HG03066 (cell line): ENCODE results near the gene GRPEL1.
A peak's percentile ranks its signal among the peaks of the same experiment; 100 is the strongest.

Experiments used
- ATAC-seq: cut with Tn5 transposase; IDR thresholded peaks from one replicate; pipeline ENCODE4 v1.9.1; 2021; ENCODE audit warnings: low read depth; ENCODE audit not compliant: unreplicated experiment

The GRPEL1 gene

DNA sequence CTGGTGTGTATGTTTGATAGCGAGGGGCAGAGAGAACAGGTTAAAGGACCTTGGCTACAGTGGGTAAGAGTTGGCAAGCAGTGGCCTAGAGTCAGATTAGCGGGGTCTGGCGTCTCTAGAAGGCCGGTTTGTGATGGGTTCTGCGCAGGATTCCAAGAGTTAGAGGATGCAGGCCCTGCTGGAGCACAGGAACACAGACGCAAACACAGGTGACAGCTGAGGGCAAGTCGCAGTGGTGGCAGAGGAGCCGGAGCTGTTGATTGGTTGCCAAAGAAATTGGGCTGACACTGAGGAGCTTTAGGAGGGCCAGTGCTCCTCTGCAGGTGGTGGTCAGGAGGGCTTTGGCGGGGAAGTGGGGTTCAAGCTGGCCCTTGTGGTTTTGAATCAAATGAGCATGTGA is 20.9 kb downstream of the GRPEL1 start:
- no peak for ATAC-seq

DNA sequence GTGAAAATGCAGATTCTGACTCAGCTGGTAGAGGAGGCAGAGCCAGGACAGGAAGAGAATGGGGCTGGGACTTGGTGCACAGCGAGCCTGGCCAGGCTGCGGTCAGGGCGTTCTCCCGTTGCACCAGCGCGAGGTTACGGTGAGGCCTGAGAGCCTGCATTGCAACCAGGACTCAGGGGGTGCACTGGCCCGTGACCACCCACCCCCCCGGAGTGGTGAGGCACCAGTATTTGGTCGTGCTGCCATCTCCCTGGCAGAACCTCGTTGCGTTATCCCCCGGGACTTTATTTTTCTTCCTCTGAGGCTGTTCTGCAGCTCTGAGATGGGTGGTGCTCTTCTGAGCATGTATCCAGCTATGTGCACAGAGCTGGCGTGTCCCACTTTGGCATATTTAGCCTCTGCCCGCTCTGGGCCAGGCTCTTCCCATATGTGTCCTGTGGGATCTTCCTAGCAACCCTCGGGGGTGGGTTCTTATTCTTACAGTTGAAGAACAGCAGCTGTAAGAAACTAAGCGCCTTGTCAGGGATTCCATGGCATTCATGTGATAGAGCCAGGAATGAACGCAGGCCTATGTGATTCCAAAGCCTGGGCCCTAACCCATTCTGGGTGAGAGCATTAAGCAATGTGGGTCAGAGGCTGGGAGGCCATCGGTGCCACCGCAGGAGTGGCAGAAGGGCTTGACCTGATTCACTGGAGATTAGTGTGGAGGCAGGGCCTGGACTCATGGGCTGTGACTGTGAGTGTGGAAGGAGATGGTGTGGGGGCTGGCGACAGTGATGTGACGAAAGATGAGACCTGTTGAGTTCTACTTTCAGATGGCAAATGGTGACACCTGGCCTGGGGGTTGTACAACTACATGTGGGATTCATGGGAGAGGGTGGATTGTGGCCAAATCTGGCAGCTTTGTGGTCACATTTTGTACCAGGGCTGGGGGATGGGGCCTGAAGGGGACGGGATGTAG is 21.6 kb downstream of the GRPEL1 start:
- ATAC-seq: no peak

DNA sequence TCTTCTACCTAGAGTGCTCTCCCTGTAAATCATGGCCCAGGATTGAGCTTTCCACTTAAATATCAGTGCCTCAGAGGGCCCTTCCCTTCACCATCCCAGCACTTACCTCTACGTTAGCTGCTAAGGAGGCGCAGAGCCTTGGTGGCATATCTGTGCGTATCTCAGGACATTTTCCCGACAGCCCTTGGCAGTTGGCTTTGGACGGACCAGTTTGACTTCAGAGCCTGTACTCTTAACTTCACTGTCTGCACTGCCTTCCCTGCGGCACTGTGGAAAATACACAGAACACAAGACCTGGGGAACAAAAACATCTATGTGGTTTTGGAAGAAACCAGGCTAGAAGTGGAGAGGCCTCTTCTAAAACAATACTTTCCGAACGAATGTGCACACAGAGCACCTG is 22.3 kb downstream of the GRPEL1 start:
- no peak for ATAC-seq

DNA sequence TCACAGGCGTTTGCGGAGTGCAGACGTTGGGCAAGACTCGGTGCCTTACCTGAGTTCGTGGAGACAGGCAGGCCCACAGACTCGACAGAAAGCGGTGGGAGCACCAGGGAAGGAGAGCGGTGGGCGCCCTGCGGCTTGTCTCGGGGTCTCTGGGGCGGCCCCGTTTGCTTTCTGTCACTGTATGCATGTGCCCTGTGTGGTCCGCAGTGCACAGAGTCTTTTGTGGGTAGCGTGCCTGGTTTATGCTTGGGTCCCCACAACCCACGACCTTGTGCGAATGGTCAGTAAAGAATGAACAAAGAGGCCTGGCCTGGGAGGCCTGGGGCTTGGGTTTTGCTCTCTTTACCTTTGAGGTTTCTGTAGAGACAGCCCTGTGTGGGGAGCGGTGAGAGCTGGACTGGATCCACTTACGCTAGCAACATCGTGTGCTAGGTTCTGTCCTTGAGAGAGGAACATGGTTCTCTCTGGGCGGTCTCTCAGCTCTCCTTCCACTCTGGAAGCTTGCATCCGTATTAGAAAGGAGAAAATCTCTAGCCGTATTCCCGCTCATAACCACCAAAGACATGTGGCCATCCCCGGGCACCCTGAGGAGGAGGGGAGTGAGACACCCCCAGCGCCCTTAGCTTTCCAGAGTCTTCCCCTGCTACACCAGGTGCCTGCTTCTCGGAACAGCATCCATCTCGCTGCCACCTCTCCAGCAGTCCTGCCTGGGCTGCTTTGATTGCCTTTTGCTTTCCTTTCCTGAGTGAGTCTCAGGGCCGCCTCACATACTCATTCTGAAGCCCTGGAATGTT is 23.5 kb downstream of the GRPEL1 start:
- no peak for ATAC-seq

DNA sequence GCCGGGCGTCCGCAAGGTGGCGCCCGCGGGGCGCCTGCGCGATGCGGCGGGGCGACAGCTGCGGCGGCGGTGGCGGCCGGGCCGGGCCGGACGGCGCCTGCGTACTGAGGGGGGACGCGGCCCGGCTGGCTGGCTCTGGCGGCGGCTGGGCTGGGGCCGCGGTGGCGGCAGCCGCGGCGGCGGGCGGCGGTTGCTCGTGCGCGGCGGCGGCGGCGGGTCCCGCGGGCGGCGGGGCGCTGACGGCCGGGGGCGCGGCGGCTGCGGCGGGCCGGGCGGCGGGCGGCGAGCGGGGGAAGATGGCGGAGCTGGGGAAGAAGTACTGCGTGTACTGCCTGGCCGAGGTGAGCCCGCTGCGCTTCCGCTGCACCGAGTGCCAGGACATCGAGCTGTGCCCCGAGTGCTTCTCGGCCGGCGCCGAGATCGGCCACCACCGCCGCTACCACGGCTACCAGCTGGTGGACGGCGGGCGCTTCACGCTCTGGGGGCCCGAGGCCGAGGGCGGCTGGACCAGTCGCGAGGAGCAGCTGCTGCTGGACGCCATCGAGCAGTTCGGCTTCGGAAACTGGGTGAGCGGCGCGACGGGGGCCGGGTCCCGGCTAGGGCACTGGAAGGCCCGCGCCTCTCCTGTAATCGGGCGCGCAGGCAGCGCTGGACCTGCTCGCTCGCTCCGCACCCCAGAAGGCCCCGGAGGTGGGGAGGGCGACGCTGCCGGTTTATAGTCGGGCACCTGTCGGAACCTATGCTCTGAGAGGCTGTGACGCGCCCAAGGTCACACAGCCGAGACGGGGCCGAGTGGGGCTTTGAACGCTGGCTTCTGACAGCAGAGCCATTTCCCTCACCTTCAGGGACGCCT is 24.4 kb downstream of the GRPEL1 start, which contains the start of gene TADA2B:
Gene TADA2B (plus strand): TSS at position 89 of the 853 bp plus-strand sequence. CDS start 208 bp downstream, at position 297.
- peak; percentile 11 for ATAC-seq

DNA sequence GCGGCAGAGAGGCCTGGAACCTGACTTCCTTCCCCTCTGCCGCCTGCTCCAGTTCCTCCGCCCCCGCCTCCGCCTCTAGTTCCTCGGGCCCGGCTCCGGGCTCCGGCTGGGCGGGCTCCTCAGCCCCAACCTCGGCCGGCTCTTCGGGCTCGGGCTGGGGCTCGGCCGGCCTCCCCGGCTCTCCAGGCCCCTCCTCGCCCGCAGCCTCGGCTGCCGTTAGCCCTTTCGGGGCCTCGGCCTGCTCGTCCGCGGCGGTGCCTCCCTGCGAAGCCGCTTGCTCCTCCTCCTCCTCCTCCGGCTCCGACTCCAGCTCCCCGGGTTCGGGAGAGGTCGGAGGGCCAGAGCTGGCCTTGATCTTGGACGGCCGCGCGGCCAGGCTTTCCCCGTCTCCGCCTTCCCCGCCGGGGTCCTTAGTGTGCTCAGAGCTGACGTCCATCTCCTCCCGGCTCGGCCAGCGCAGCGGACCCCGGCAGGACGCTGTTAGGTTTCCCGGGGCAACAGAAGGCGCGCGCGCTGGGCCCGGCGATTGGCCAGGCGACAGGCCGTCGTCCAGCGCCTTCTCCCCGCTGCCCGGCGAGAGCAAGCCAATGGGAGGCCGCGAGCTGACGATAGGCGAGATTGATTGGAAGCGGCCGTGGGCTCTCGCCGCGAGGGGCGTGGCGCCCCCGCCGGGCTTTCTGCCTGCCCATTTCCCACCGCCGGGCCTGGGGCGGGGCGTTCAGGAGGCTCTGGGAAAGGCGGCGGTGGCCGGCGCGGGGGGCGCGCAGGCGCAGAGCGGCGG is 25.2 kb downstream of the GRPEL1 start:
- peak; percentile 71 for ATAC-seq

DNA sequence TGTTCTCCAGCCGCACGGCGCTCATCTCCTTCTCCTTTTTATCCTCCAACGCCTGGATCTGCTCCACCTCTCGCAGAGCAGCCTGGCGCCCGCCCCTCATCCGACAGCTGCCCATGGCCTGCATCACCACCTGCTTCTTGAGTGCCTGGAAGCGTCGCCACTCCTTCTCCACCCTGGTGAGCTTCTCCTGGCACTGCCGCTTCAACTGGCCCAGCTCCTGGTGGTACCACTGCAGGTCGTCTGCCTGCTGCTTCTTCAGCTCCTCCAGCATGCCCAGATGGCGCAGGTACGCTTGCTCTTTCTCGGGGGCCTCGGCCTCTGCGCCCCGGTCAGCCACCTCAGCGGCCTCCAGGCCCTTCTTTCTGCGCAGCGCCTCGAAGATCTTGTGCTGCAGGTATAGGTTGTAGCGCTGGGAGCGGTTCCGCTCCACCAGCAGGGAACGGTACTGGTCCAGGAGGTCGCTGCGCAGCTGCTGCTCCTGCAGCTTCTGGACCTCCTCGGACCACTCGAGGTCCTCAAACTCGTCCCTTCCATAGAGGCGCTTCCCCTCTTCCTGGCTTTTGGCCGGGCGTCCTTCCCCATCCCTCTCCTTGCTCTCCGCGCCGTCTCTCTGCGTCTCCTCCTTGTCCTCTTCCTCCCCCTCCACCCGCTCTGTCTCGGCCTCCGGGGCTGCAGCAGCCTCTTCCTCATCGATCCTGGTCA is 25.9 kb downstream of the GRPEL1 start:
- ATAC-seq: no peak

DNA sequence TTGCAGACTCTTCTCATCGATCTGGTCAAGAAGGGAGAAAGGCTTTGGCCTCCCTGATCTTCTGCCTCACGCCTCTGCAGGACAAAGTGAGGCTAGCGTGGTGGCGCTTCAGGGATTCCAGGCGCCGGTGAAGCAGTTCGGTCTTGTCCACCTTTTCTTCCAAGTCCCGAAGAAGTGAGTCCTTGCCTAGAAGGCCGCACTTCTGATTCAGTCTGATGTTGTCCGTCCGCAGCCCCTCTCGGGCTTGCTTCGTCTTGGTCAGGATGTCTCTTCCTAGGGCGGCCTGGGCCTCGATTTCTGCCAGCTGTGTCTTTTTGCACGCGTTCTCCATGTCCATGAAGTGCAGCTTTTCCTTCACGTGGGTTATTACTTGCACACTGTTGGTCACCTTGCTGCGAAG is 26.6 kb downstream of the GRPEL1 start:
- ATAC-seq: no peak

DNA sequence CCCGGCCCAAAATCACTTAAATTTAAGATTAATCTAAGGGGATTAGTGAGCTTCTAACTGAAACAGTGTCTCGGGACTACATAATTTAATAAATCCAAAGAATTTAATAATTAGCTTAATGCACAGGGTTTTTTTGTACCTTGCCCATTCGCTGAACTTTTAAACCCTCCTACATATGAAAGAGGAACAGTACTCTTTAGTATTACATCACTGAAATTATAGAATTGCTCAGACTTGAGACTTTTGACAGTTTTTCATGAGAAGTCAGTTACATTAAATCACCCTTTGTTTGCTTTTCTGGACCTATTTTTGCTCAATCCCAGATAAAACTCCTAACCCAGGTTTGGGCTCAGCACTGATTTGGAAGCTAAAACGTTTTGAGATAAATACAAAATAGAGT is 27.1 kb downstream of the GRPEL1 start:
- no peak for ATAC-seq

DNA sequence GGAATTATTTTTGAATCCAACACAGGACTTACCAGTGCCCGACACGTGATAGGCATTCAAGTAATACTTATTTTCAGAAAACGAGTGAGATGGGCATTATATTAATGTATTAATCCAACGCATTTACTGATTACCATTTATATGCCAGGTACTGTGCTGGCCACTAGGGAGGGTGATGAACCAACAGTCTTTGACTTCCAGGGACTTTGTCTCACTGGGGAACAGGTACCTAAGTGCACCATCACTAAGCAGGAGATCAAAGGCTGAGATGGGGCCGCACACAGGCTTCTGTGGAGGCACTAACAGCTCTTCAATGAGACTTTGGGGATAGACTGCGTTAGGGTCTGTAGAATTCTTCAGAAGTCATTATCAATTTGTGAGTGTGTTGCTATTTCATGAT is 30.4 kb downstream of the GRPEL1 start:
- ATAC-seq: no peak

DNA sequence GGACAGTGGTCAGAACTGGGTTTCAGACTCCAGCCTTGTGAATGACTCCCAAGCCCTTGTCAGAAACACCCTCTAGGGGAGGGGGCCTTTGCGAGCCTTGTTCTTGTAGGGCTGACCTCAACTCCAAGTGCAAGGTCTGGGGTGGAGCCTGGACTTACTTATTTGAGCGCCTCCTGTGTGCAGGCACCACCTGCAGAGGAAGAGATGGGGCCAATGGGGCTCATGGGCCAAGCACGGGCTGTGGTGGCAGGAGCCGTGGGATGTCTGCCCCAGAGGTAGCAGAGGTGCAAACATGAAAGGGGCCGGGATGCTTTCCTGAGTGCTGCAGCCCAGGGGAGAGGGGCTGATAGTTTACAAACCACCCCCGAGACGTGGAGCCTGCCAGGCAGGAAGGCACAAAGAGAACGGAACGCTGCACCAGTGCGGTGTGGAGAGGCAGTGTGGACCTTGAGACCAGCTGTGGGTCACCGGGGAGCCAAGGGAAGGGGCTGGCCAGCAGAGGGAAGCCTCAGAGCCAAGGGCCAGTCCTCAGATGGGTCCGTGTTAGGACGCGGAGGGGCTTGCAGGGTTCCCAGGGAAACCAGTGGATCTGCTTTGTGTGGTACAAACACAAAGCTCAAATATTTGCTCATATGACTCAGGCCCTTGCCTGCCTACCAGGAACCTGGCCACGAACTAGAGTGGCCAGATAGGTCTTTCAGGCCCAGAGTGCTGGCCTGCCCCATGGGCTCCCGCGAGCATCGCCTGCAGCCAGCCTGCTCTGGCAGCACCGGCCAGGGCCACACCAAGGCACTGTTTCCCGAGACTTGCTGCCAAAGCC is 33.4 kb downstream of the GRPEL1 start:
- ATAC-seq: no peak

DNA sequence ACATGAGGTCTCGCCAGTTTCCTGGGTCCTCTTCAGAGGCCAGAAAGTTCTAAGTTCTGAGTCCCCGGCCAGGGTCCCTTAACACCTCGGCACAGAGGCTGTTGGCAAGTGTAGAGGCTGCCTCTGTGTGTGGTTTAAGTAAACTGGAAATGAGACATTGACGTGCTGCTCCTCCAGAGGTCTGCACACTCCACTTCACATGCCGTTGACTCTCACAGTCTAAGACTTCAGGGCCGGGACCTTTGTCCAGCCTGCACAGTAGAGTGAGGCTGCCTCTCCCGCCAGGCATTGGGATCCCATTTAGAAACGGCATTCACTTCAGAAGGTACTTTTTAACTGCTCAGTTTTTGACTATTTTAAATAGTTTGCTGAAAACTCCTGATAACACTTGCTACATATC is 35.3 kb downstream of the GRPEL1 start:
- no peak for ATAC-seq

DNA sequence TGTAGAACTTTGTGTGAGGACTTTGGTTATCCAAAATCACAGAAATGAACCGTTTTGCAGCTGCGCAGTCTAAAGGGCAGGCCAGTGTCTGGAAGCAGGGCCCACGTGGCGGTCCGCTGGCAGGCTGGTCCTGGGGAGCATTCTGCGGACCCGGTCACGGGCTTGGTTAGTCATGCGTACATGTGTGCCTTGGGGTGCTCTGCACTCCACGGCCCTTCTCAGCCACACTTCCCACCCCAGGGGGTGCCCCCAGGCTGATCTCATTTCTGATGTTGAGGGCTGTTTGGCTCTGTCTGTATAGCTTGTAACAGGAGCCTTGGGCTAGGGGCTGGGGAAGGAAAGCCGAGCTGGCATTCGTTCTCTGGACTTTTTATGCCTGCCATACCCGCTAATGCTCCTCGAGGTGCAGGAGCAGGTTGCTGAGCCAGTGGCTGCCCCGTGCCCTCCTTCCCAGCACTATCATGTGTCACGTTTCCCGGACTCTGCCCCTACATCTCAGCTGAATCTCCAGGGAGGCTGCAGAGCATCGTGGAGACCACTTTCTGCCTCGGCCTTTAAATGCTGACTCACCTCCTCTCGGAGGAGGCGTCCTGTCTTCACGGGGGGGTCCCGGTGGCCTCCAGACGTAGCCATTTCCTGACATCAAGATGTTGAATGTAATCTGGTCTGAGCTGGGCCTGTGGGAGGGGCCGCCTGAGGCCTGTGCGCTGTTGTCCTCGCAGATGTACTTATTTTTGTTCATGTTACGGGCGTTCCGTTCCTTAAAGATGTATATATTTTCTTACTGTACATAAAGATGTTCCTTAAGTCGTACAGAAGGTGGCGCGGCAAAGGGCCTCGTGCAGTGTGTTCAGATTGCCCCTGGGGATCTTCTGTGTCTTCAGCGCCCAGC is 36.1 kb downstream of the GRPEL1 start:
- ATAC-seq: no peak

DNA sequence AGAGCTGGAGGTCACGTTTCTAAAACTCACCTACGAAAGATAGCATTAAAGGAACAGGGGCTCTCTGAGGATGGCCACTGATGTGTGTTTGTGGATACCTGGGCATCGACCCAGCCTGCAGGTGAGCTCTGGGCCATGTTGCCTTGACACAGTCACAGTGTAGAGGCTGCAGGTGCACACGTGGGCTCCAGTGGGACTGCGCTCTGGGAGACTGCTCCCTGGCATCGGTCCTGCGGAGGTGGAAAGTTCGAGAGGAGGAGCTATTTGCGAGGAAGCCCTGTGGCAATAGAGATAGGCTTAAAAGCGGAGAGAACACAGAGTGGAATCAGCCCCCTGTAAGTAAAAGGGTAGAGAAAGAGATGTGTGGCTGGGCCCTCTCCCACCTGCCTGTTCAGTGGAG is 37.0 kb downstream of the GRPEL1 start:
- no peak for ATAC-seq

DNA sequence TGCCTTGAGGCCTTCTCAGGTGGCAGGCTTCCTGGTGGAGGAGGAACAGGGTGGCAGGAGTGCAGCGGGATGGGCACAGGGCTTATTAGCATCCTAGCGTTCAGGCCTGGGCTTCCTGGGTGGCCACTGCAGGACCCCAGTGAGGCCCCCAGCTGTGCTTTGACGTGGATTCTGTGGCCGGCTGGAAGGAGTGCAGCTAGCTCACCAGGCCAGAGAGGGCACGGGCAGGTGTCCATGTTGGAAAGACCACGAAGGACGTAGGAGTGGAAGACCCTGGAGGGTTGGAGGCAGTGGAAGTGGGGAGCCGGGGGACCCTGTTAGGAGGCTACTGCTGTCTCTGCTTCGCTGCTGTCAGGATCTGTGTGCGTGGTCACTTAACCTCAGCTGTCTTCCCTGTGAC is 37.9 kb downstream of the GRPEL1 start:
- no peak for ATAC-seq

DNA sequence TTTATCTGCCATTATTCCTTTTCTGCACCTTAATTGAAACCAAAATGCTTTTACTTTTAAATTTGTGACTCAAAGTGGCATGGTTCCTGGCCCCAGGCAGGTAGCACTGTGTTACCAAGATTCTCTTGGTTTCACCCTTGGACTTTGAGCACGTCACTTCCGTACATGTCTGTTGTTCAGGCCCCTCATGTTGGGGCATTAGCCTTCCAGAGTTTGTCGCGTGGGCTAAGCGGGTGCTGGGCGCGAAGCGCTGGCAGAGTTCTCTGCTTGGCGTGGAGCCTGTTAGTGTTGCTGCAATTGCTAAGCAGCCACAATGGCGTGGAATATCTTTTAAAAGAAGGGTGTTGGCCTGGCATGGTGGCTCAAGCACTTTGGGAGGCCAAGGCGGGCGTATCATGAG is 38.7 kb downstream of the GRPEL1 start:
- ATAC-seq: no peak

DNA sequence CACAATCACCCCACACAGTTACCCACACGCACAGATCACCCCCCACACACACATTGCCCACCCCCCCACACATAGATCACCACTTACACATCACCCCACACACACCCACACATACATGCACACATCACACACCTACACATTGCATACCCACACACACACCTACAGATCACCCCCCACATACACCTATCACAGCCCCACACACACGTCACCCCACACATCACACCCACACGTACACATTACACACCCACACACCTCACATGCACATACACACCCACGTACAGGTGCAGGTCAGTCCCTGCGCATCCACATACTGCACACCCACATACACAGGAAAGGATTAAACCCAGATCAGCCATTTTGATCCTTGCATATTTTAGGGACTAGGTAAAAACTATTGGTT is 40.0 kb downstream of the GRPEL1 start:
- no peak for ATAC-seq
